Activated CD8-positive, alpha-beta T cell treated with anti-CD3 and anti-CD28 coated beads, Interleukin-2, amount 10 ng/mL, durations not matched to agents 7 days and 5 days (primary cell): ENCODE results near the gene NCMAP. TPM values are rescaled to one million over a fixed set of nuclear protein-coding genes. Genes with fewer than 3 reads are reported as not detected.
A peak's percentile ranks its signal among the peaks of the same experiment; 100 is the strongest.
"Not testable (repeated sequence)": the region's sequence is repeated elsewhere in the genome, so short reads cannot be mapped to it uniquely, and the experiment has no call there.

Source experiments
- ATAC-seq: fragments of 150-1000 bp; cut with Tn5 transposase; one replicate; pipeline ENCODE4 v1.10.0; 2021; ENCODE audit warnings: moderate library complexity
- CTCF ChIA-PET: fragments of 350-600 bp; sonication (Branson Sonifier 250); formaldehyde crosslinking; loops from one replicate; lab custom pipeline; 2021; ENCODE audit warnings: antibody characterized with exemption; lab: Charles Lee
- POLR2A ChIA-PET: fragments of 350-600 bp; sonication (Branson Sonifier 250); formaldehyde crosslinking; loops from one replicate; lab custom pipeline; 2021; ENCODE audit warnings: antibody characterized with exemption; lab: Charles Lee
- DNase-seq: peaks from one replicate; pipeline ENCODE4 v3.0.0-alpha.2; 2020
- H3K27ac Mint-ChIP-seq: one replicate; pipeline ENCODE4 v1.8.0; 2021; ENCODE audit warnings: mild to moderate bottlenecking, mixed read lengths
- H3K27me3 Mint-ChIP-seq: one replicate; pipeline ENCODE4 v1.8.0; 2021; ENCODE audit warnings: low read depth, mixed read lengths
- H3K36me3 Mint-ChIP-seq: one replicate; pipeline ENCODE4 v1.8.0; 2021; ENCODE audit warnings: low read depth, mixed read lengths
- H3K4me1 Mint-ChIP-seq: one replicate; pipeline ENCODE4 v1.8.0; 2021; ENCODE audit warnings: low read depth, mixed read lengths
- H3K4me3 Mint-ChIP-seq: one replicate; pipeline ENCODE4 v1.8.0; 2021; ENCODE audit warnings: mild to moderate bottlenecking, mixed read lengths
- H3K9me3 Mint-ChIP-seq: one replicate; pipeline ENCODE4 v1.8.0; 2022; ENCODE audit warnings: mixed read lengths; ENCODE audit not compliant: insufficient read depth
- total RNA-seq, 2 experiments: library from RNA; stranded (reverse); gene quantifications; one replicate each; pipeline ENCODE4 v1.2.3, GENCODE V29; 2021

The NCMAP gene
- total RNA-seq, 2 experiments from 2014 or later, result 0.05 TPM; not detected in 1

DNA sequence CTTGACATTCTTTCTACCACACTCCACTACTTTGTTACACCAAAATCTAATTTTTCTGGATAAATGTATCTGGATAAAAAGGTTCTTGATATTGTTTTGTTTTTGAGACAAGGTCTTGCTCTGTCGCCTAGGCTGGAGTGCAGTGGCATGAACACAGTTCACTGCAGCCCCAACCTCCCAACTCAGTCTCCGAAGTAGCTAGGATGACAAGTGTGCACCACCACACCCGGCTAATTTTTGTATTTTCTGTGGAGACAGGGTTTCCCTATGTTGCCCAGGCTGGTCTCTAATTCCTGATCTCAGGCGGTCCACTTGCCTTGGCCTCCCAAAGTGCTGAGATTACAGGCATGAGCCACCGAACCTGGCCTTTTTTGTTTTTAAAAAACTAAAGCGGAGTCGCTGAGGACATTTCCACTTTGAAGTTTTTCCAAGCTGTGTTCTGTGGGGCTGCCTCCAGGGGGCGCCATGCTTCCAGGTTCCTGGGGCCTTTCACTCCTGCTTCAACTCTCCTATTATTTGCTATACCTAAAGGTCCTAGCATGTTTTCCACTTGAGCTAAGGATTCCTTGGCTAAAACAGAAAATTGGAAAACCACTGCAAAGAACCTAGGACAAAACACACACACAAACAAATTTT lies 14.1 kb upstream of the NCMAP start:
- no peak overlapping the region for H3K27ac Mint-ChIP-seq
- ATAC-seq (no peak), DNase-seq (peak; percentile 50)
- H3K4me1 Mint-ChIP-seq, result peaks cover 60% of the 10 kb centered on the region
- H3K27me3 Mint-ChIP-seq, result no peaks in the 10 kb centered on the region
- ChIA-PET CTCF (interaction anchor here (0.7 to 4.7 kb wide), 35 partner anchors 8 to 392 kb away, joined by 3 to 72 read pairs (median 4); partner anchors contain the start of genes NIPAL3, RCAN3 and STPG1), POLR2A (interaction anchor here (1.2 to 1.6 kb wide), 2 partner anchors 40 to 126 kb away, joined by 4 to 6 read pairs; partner anchors contain the start of gene RCAN3)
- peaks cover 31% of the 10 kb centered on the region for H3K36me3 Mint-ChIP-seq
- H3K9me3 Mint-ChIP-seq, result no peaks in the 10 kb centered on the region
- H3K4me3 Mint-ChIP-seq, result no peak overlapping the region

- no peak for DNase-seq
- ATAC-seq, result no peak
- H3K4me3 Mint-ChIP-seq, result no peak overlapping the region
- no peak overlapping the region for H3K27ac Mint-ChIP-seq
- H3K36me3 Mint-ChIP-seq, result peaks cover 16% of the 10 kb centered on the region
- ChIA-PET CTCF (interaction anchor here (1.5 to 2.2 kb wide), 3 partner anchors 9 to 129 kb away, joined by 4 to 7 read pairs (median 6); partner anchors contain the start of gene NIPAL3), POLR2A (no interaction called here)
- H3K9me3 Mint-ChIP-seq, result no peaks in the 10 kb centered on the region
- peaks cover 41% of the 10 kb centered on the region for H3K4me1 Mint-ChIP-seq
- peaks cover 4% of the 10 kb centered on the region for H3K27me3 Mint-ChIP-seq
These were observed 11.6 kb upstream of the NCMAP start for GRCh38 chr1:24544239-24544638.

GRCh38 chr1:24545662-24546061 lies 10.2 kb upstream of the NCMAP start:
- Mint-ChIP-seq H3K27me3 (peaks cover 9% of the 10 kb centered on the region), H3K4me3 (no peak overlapping the region), H3K9me3 (no peaks in the 10 kb centered on the region), H3K27ac (no peak overlapping the region), H3K36me3 (peaks cover 5% of the 10 kb centered on the region), H3K4me1 (peaks cover 27% of the 10 kb centered on the region)
- CTCF ChIA-PET, result interaction anchor here (1.5 to 2.2 kb wide), 4 partner anchors 10 to 130 kb away, joined by 3 to 7 read pairs (median 5); partner anchors contain the start of gene NIPAL3
- DNase-seq (no peak), ATAC-seq (no peak)
- POLR2A ChIA-PET, result no interaction called here

GRCh38 chr1:24547195-24547594 lies 8.7 kb upstream of the NCMAP start:
- CTCF ChIA-PET, result interaction anchor here (0.8 to 1.6 kb wide), 5 partner anchors 12 to 45 kb away, joined by 3 to 6 read pairs (median 3); no protein-coding TSS in a partner anchor
- Mint-ChIP-seq H3K27me3 (peaks cover 9% of the 10 kb centered on the region), H3K4me1 (peaks cover 12% of the 10 kb centered on the region), H3K4me3 (no peak overlapping the region), H3K27ac (no peak overlapping the region), H3K9me3 (no peaks in the 10 kb centered on the region), H3K36me3 (no peaks in the 10 kb centered on the region)
- POLR2A ChIA-PET, result no interaction called here
- ATAC-seq, result no peak
- no peak for DNase-seq

DNA sequence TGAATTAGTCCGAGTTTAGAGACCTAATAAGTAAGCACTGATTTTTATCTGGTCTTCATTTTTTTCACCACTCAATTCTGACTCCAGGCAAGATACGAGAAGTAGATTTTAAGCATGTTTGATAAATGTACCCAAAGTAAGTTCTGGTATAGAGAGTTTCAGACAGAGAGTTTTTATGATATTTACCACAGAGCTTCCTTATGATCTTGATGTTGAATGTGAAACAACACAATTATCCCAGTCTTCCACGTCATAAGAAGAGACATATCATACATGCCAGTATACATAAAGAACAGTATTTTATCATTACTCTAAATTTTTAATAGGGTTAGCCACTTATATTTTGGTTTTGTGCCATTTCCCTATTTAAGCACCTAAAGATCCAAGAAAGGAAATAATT lies 7.8 kb upstream of the NCMAP start:
- H3K4me3 Mint-ChIP-seq, result no peak overlapping the region
- POLR2A ChIA-PET, result no interaction called here
- no peaks in the 10 kb centered on the region for H3K9me3 Mint-ChIP-seq
- H3K27ac Mint-ChIP-seq, result no peak overlapping the region
- H3K27me3 Mint-ChIP-seq, result peaks cover 9% of the 10 kb centered on the region
- ATAC-seq (no peak), DNase-seq (no peak)
- H3K36me3 Mint-ChIP-seq, result no peaks in the 10 kb centered on the region
- peaks cover 12% of the 10 kb centered on the region for H3K4me1 Mint-ChIP-seq
- CTCF ChIA-PET, result interaction anchor here (0.6 to 1.9 kb wide), 5 partner anchors 10 to 133 kb away, joined by 3 to 6 read pairs (median 3); partner anchors contain the start of gene NIPAL3

DNA sequence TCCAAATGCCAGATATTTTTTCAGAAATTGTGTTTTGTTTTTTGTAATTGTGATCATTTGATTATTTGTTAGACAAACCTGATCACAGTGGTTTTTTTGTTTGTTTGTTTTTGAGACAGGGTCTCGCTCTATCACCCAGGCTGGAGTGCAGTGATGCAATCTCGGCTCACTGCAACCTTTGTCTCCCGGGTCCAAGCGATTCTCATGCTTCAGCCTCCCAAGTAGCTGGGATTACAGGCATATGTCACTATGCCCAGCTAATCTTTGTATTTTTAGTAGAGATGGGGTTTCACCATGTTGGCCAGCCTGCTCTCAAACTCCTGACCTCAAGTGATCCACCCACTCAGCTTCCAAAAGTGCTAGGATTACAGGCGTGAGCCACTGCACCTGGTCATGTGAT lies 6.7 kb upstream of the NCMAP start:
- H3K9me3 Mint-ChIP-seq, H3K36me3 Mint-ChIP-seq, H3K27ac Mint-ChIP-seq, DNase-seq, H3K4me3 Mint-ChIP-seq, POLR2A ChIA-PET, ATAC-seq: not testable (repeated sequence)
- peaks cover 18% of the 10 kb centered on the region for H3K27me3 Mint-ChIP-seq
- CTCF ChIA-PET, result interaction anchor here (1.4 to 1.9 kb wide), 2 partner anchors 9 to 38 kb away, joined by 5 to 7 read pairs; no protein-coding TSS in a partner anchor
- H3K4me1 Mint-ChIP-seq, result peaks cover 12% of the 10 kb centered on the region

GRCh38 chr1:24551290-24551959 lies 4.5 kb upstream of the NCMAP start:
- CTCF ChIA-PET, result interaction anchor here (1.3 kb wide), 1 partner anchor 36 kb away, joined by 4 read pairs; no protein-coding TSS in a partner anchor
- no peak for DNase-seq
- no peaks in the 10 kb centered on the region for H3K9me3 Mint-ChIP-seq
- no peak overlapping the region for H3K4me3 Mint-ChIP-seq
- peaks cover 4% of the 10 kb centered on the region for H3K4me1 Mint-ChIP-seq
- no peak for ATAC-seq
- no peaks in the 10 kb centered on the region for H3K36me3 Mint-ChIP-seq
- H3K27me3 Mint-ChIP-seq, result peaks cover 29% of the 10 kb centered on the region
- POLR2A ChIA-PET, result no interaction called here
- H3K27ac Mint-ChIP-seq, result no peak overlapping the region

- POLR2A ChIA-PET, result no interaction called here
These were observed 3.8 kb upstream of the NCMAP start for GRCh38 chr1:24551960-24552571.

DNA sequence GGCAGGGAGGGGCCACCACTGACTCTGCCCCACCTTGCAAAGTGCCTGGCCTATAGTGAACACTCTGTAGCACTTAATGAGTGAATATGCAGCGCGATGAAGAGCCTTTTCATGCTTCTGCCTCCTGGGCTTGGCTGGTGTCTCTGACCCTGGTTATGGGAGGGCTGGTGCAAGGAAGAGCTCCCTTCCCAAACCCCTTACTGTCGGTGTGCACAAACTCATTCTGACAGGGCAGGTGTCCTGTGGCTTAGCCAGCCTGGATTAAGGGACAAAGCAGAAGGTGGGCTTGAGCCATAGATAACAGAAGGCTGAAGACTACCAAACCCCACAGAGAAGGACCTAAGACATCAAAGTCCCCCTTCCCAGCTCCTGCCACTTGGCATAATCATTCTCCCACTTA lies 2.0 kb upstream of the NCMAP start:
- H3K4me1 Mint-ChIP-seq, result peaks cover 13% of the 10 kb centered on the region
- ATAC-seq (no peak), DNase-seq (no peak)
- H3K27ac Mint-ChIP-seq, result no peak overlapping the region
- H3K4me3 Mint-ChIP-seq, result no peak overlapping the region
- ChIA-PET CTCF (interaction anchor here (1.2 kb wide), 1 partner anchor 12 kb away, joined by 4 read pairs; no protein-coding TSS in a partner anchor), POLR2A (no interaction called here)
- H3K36me3 Mint-ChIP-seq, result no peaks in the 10 kb centered on the region
- H3K27me3 Mint-ChIP-seq, result peaks cover 40% of the 10 kb centered on the region
- H3K9me3 Mint-ChIP-seq, result no peaks in the 10 kb centered on the region

More at GRCh38 chr1:24551960-24552571, 3.8 kb upstream of the NCMAP start:
- Mint-ChIP-seq H3K4me1 (peaks cover 5% of the 10 kb centered on the region), H3K36me3 (no peaks in the 10 kb centered on the region), H3K9me3 (no peaks in the 10 kb centered on the region), H3K27ac (no peak overlapping the region), H3K27me3 (peaks cover 35% of the 10 kb centered on the region), H3K4me3 (no peak overlapping the region)
- CTCF ChIA-PET, result interaction anchor here (1.3 kb wide), 1 partner anchor 35 kb away, joined by 4 read pairs; no protein-coding TSS in a partner anchor
- no peak for DNase-seq
- no peak for ATAC-seq

DNA sequence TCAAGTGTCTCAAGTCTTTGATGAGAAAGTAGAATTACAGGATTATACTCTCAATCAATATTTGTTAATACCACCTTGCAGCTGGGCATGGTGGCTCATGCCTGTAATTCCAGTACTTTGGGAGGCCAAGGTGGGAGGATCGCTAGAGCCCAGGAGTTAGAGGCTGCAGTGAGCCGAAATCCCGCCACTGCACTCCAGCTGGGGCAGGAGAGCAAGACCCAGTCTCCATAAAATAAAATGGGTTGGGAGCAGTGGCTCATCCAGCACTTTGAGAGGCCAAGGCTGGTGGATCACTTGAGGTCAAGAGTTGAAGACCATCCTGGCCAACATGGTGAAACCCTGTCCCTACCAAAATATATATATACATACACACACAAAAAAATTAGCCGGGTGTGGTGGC lies 1.2 kb upstream of the NCMAP start:
- peaks cover 15% of the 10 kb centered on the region for H3K4me1 Mint-ChIP-seq

GRCh38 chr1:24556414-24556795 lies 518 bp downstream of the NCMAP start:
- Mint-ChIP-seq H3K4me3 (peak overlapping the region; percentile 61), H3K27me3 (peaks cover 37% of the 10 kb centered on the region), H3K9me3 (no peaks in the 10 kb centered on the region), H3K36me3 (no peaks in the 10 kb centered on the region), H3K27ac (no peak overlapping the region), H3K4me1 (peaks cover 15% of the 10 kb centered on the region)
- DNase-seq, result no peak
- POLR2A ChIA-PET, result no interaction called here
- no peak for ATAC-seq
- CTCF ChIA-PET, result no interaction called here

More for the DNA sequence above, 1.2 kb upstream of the NCMAP start:
- POLR2A ChIA-PET, result no interaction called here
- ATAC-seq (no peak), DNase-seq (no peak)
- Mint-ChIP-seq H3K36me3 (no peaks in the 10 kb centered on the region), H3K27me3 (peaks cover 36% of the 10 kb centered on the region), H3K27ac (no peak overlapping the region), H3K4me3 (no peak overlapping the region), H3K9me3 (no peaks in the 10 kb centered on the region)
- CTCF ChIA-PET, result interaction anchor here (1.0 to 1.2 kb wide), 3 partner anchors 13 to 33 kb away, joined by 3 to 8 read pairs (median 4); no protein-coding TSS in a partner anchor
